HUES48 (cell line): Measurements from ENCODE around the gene MBNL3.
"Not testable (repeated sequence)": the region's sequence is repeated elsewhere in the genome, so short reads cannot be mapped to it uniquely, and the experiment has no call there.

ENCODE experiments used
- H3K27ac ChIP-seq: one replicate; pipeline ENCODE4 v1.7.0; 2013; ENCODE audit warnings: low read depth, low read length, inconsistent platforms
- H3K27me3 ChIP-seq: 2 replicates; pipeline ENCODE4 v1.6.1; 2013; ENCODE audit warnings: mild to moderate bottlenecking, low read length; ENCODE audit not compliant: control insufficient read depth, insufficient read depth
- H3K36me3 ChIP-seq: 2 replicates; pipeline ENCODE4 v1.6.1; 2013; ENCODE audit warnings: low read length; ENCODE audit not compliant: control insufficient read depth, insufficient read depth
- H3K4me1 ChIP-seq: 2 replicates; pipeline ENCODE4 v1.6.1; 2013; ENCODE audit warnings: mild to moderate bottlenecking, low read length; ENCODE audit not compliant: control insufficient read depth, insufficient read depth
- H3K4me3 ChIP-seq: 2 replicates; pipeline ENCODE4 v1.5.1; 2013; ENCODE audit warnings: mild to moderate bottlenecking, low read depth, low read length
- H3K9ac ChIP-seq: 2 replicates; pipeline ENCODE4 v1.6.1; 2013; ENCODE audit warnings: mild to moderate bottlenecking, low read depth, low read length, moderate library complexity
- H3K9me3 ChIP-seq: 2 replicates; pipeline ENCODE4 v1.6.1; 2013; ENCODE audit warnings: low read length; ENCODE audit not compliant: control insufficient read depth, insufficient read depth

MBNL3 gene

GRCh38 chrX:132474544-132475248 lies 14.1 kb downstream of the MBNL3 start:
- Histone ChIP-seq H3K4me3 (no peak overlapping the region), H3K27ac (no peak overlapping the region), H3K36me3 (no peaks in the 10 kb centered on the region), H3K9me3 (no peaks in the 10 kb centered on the region), H3K9ac (no peak overlapping the region), H3K4me1 (peaks cover 21% of the 10 kb centered on the region), H3K27me3 (no peaks in the 10 kb centered on the region; the same call in none of the 2 replicates)

- Histone ChIP-seq H3K9ac (no peak overlapping the region), H3K27me3 (no peaks in the 10 kb centered on the region; the same call in none of the 2 replicates), H3K27ac (no peak overlapping the region), H3K9me3 (no peaks in the 10 kb centered on the region), H3K36me3 (no peaks in the 10 kb centered on the region), H3K4me3 (no peak overlapping the region), H3K4me1 (peaks cover 19% of the 10 kb centered on the region)
Observed at GRCh38 chrX:132472397-132472796, 16.4 kb downstream of the MBNL3 start.

DNA sequence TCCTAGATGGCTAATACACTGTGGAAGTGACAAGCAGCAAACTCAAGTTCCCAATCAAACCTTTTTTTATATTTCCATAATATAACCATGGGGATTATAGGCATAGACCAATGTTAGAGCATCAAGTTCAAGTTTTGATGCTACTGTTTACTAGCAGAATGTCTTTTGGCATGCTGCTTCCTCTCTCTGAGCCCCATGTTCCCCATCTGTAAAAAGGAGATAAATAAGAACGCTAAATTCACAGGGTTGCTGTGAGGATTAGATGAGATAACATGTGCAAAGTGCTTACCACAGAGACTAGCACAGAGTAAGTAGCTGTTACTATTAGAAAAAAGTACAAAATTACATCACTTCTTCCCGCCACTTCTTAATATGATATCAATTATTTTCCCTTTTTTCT lies 18.0 kb downstream of the MBNL3 start:
- Histone ChIP-seq H3K27ac (no peak overlapping the region), H3K4me3 (no peak overlapping the region), H3K4me1 (peaks cover 11% of the 10 kb centered on the region), H3K27me3 (no peaks in the 10 kb centered on the region; the same call in none of the 2 replicates), H3K36me3 (no peaks in the 10 kb centered on the region), H3K9ac (no peak overlapping the region), H3K9me3 (no peaks in the 10 kb centered on the region)

DNA sequence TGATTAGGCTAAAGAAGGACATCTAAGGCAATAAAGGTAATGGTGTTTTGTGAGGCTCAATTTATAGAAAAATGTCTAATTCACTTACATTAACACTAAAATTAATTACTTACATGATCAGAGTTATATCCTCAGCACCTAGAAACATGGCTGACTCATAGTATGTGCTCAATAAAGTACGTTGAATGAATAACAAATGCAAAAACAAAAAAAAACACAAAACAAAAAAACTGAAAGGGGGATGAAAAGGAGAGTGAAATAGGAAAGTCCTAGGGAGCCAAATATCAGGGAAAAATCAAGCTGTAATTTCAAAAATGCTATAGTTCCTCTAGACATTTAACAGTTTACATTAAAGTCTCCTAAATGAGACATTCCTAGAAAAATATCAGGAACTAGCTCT lies 18.7 kb downstream of the MBNL3 start:
- H3K27me3 ChIP-seq = no peaks in the 10 kb centered on the region; the same call in 1 of the 2 replicates
- H3K4me3 ChIP-seq = no peak overlapping the region
- no peaks in the 10 kb centered on the region for H3K36me3 ChIP-seq
- peaks cover 11% of the 10 kb centered on the region for H3K4me1 ChIP-seq
- H3K9me3 ChIP-seq = no peaks in the 10 kb centered on the region
- no peak overlapping the region for H3K27ac ChIP-seq
- H3K9ac ChIP-seq = no peak overlapping the region

- H3K27ac ChIP-seq = no peak overlapping the region
- peaks cover 11% of the 10 kb centered on the region for H3K4me1 ChIP-seq
- no peak overlapping the region for H3K4me3 ChIP-seq
- no peaks in the 10 kb centered on the region for H3K36me3 ChIP-seq
- H3K9ac ChIP-seq = no peak overlapping the region
- H3K27me3 ChIP-seq = no peaks in the 10 kb centered on the region; the same call in 1 of the 2 replicates
- no peaks in the 10 kb centered on the region for H3K9me3 ChIP-seq
Observed at GRCh38 chrX:132468454-132468853, 20.4 kb downstream of the MBNL3 start.

DNA sequence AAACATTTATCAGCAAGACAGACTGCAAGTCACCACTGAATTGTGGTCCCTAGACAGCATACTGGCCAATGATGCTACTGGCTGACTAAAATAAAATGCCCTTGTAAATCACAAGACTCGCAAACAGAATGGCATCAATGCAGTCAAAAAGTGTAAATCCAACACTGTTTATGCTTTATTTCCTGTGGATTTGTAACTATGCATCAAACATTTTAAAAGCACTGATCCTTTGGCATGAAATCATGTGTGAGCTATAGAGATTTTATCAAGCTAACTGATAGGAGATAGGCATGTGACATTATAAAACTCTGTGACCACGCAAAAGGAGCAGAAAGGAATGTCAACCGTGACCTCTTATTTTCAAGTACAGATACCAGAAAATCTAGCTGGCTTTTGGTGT lies 20.8 kb downstream of the MBNL3 start:
- Histone ChIP-seq H3K4me3 (no peak overlapping the region), H3K27me3 (no peaks in the 10 kb centered on the region; the same call in 1 of the 2 replicates)

GRCh38 chrX:132467026-132467425 lies 21.8 kb downstream of the MBNL3 start:
- no peak overlapping the region for H3K27ac ChIP-seq
- no peak overlapping the region for H3K4me3 ChIP-seq
- H3K4me1 ChIP-seq = peaks cover 2% of the 10 kb centered on the region; the same call in 1 of the 2 replicates
- no peak overlapping the region for H3K9ac ChIP-seq
- no peaks in the 10 kb centered on the region for H3K27me3 ChIP-seq
- H3K9me3 ChIP-seq = no peaks in the 10 kb centered on the region
- no peaks in the 10 kb centered on the region for H3K36me3 ChIP-seq

More for the DNA sequence above, 20.8 kb downstream of the MBNL3 start:
- no peaks in the 10 kb centered on the region for H3K9me3 ChIP-seq
- H3K36me3 ChIP-seq = no peaks in the 10 kb centered on the region
- no peak overlapping the region for H3K27ac ChIP-seq
- no peak overlapping the region for H3K9ac ChIP-seq
- peaks cover 11% of the 10 kb centered on the region for H3K4me1 ChIP-seq

GRCh38 chrX:132463411-132463810 lies 25.4 kb downstream of the MBNL3 start:
- H3K9me3 ChIP-seq = no peaks in the 10 kb centered on the region
- H3K36me3 ChIP-seq = no peaks in the 10 kb centered on the region
- no peak overlapping the region for H3K9ac ChIP-seq
- no peaks in the 10 kb centered on the region for H3K4me1 ChIP-seq
- no peak overlapping the region for H3K4me3 ChIP-seq
- H3K27me3 ChIP-seq = no peaks in the 10 kb centered on the region
- no peak overlapping the region for H3K27ac ChIP-seq

- H3K9me3 ChIP-seq = no peaks in the 10 kb centered on the region
- no peaks in the 10 kb centered on the region for H3K4me1 ChIP-seq
- no peaks in the 10 kb centered on the region for H3K27me3 ChIP-seq
- H3K27ac ChIP-seq = no peak overlapping the region
- no peaks in the 10 kb centered on the region for H3K36me3 ChIP-seq
- no peak overlapping the region for H3K9ac ChIP-seq
- H3K4me3 ChIP-seq = no peak overlapping the region
Observed at GRCh38 chrX:132461886-132462285, 27.0 kb downstream of the MBNL3 start.

- no peak overlapping the region for H3K27ac ChIP-seq
- H3K9ac ChIP-seq = no peak overlapping the region
- H3K36me3 ChIP-seq = no peaks in the 10 kb centered on the region
- H3K4me3 ChIP-seq = no peak overlapping the region
- no peaks in the 10 kb centered on the region for H3K9me3 ChIP-seq
- no peaks in the 10 kb centered on the region for H3K4me1 ChIP-seq
- peaks cover 5% of the 10 kb centered on the region; the same call in 1 of the 2 replicates for H3K27me3 ChIP-seq
Observed at GRCh38 chrX:132452911-132453550, 35.8 kb downstream of the MBNL3 start.

- not testable (repeated sequence) for H3K9me3 ChIP-seq, H3K4me3 ChIP-seq, H3K36me3 ChIP-seq, H3K9ac ChIP-seq, H3K27ac ChIP-seq, H3K4me1 ChIP-seq, H3K27me3 ChIP-seq
Observed at GRCh38 chrX:132445909-132446308, 42.9 kb downstream of the MBNL3 start.
